GM19438 (cell line): ENCODE data around the gene ZSWIM6.
A peak's percentile ranks its signal among the peaks of the same experiment; 100 is the strongest.

Source experiments
- ATAC-seq: cut with Tn5 transposase; IDR thresholded peaks from one replicate; pipeline ENCODE4 v1.9.1; 2021; ENCODE audit warnings: low read depth; ENCODE audit not compliant: unreplicated experiment

The ZSWIM6 gene

GRCh38 chr5:61306531-61307131 is 25.4 kb upstream of the ZSWIM6 start:
- peak; percentile 76 for ATAC-seq

GRCh38 chr5:61307191-61307590 is 24.9 kb upstream of the ZSWIM6 start:
- no peak for ATAC-seq

GRCh38 chr5:61307611-61308010 is 24.4 kb upstream of the ZSWIM6 start:
- ATAC-seq, result no peak

GRCh38 chr5:61308712-61309111 is 23.3 kb upstream of the ZSWIM6 start:
- no peak for ATAC-seq

GRCh38 chr5:61309115-61309514 is 22.9 kb upstream of the ZSWIM6 start:
- no peak for ATAC-seq

GRCh38 chr5:61311056-61311610 is 20.9 kb upstream of the ZSWIM6 start:
- ATAC-seq, result no peak

- ATAC-seq, result no peak
Observed at GRCh38 chr5:61311836-61312808, 19.9 kb upstream of the ZSWIM6 start.

GRCh38 chr5:61313960-61314681 is 17.9 kb upstream of the ZSWIM6 start:
- no peak for ATAC-seq

GRCh38 chr5:61318376-61318775 is 13.7 kb upstream of the ZSWIM6 start:
- ATAC-seq, result no peak

GRCh38 chr5:61319388-61320146 is 12.5 kb upstream of the ZSWIM6 start:
- peak; percentile 100 for ATAC-seq

- no peak for ATAC-seq
Observed at GRCh38 chr5:61320860-61321259, 11.2 kb upstream of the ZSWIM6 start.

GRCh38 chr5:61321669-61322068 is 10.4 kb upstream of the ZSWIM6 start:
- ATAC-seq, result no peak

- ATAC-seq, result no peak
Observed at GRCh38 chr5:61322738-61323725, 9.0 kb upstream of the ZSWIM6 start.

GRCh38 chr5:61327760-61328753 is 4.0 kb upstream of the ZSWIM6 start:
- no peak for ATAC-seq

- ATAC-seq, result no peak
Observed at GRCh38 chr5:61328791-61329549, 3.1 kb upstream of the ZSWIM6 start.

- no peak for ATAC-seq
Observed at GRCh38 chr5:61329550-61330128, 2.4 kb upstream of the ZSWIM6 start.

- no peak for ATAC-seq
Observed at GRCh38 chr5:61330341-61330844, 1.7 kb upstream of the ZSWIM6 start.
